Upper lobe of left lung (tissue), 6 donors: ENCODE results near the gene SPAST. TPM values are rescaled to one million over a fixed set of nuclear protein-coding genes. Genes with fewer than 3 reads are reported as not detected.
"Not testable (repeated sequence)": the region's sequence is repeated elsewhere in the genome, so short reads cannot be mapped to it uniquely, and the experiment has no call there.

ENCODE experiments used
- ATAC-seq, 2 donors: fragments of 200-7000 bp; cut with Tn5 transposase; one replicate each; pipeline ENCODE4 v1.9.1; 2022; ENCODE audit warnings: mild to moderate bottlenecking in 2 of 2, moderate library complexity in 2 of 2; ENCODE audit not compliant: low FRiP score in 2 of 2
- DNase-seq, 2 donors: peaks; one replicate each; pipeline ENCODE4 v3.0.0-alpha.2; 2019 to 2020
- H3K27ac ChIP-seq, 4 donors: fragments of 200-600 bp; sonication (generic); one replicate each; pipeline ENCODE4 v1.5.1; 2016 to 2019
- H3K27me3 ChIP-seq, 4 donors: fragments of 200-600 bp; sonication (generic); one replicate each; pipeline ENCODE4 v1.5.1; 2017 to 2019
- H3K36me3 ChIP-seq, 4 donors: fragments of 200-600 bp; sonication (generic); one replicate each; pipeline ENCODE4 v1.5.1; 2016 to 2019
- H3K4me1 ChIP-seq, 4 donors: fragments of 200-600 bp; sonication (generic); one replicate each; pipeline ENCODE4 v1.5.1; 2018 to 2019
- H3K4me3 ChIP-seq, 4 donors: fragments of 200-600 bp; sonication (generic); one replicate each; pipeline ENCODE4 v1.5.1; 2017 to 2019; ENCODE audit warnings: mild to moderate bottlenecking in 2 of 4, moderate library complexity in 1 of 4
- H3K9me3 ChIP-seq, 4 donors: fragments of 200-600 bp; sonication (generic); one replicate each; pipeline ENCODE4 v1.5.1; 2018 to 2019
- EP300 ChIP-seq, 4 donors: sonication (generic); formaldehyde crosslinking; IDR thresholded peaks; one replicate each; pipeline ENCODE4 v1.5.1; 2017; ENCODE audit warnings: antibody characterized with exemption in 4 of 4, control low read depth in 2 of 4
- POLR2A ChIP-seq, 4 donors: fragments of 450-650 bp; IDR thresholded peaks; one replicate each; pipeline ENCODE4 v1.5.1; 2016 to 2017; ENCODE audit warnings: antibody characterized with exemption in 4 of 4, mild to moderate bottlenecking in 2 of 4
- POLR2AphosphoS5 ChIP-seq, 2 donors: sonication (generic); formaldehyde crosslinking; IDR thresholded peaks; one replicate each; pipeline ENCODE4 v1.5.1; 2017; ENCODE audit warnings: antibody characterized with exemption in 2 of 2
- WGBS, 2 donors: methylation state at CpG; one replicate each; pipeline ENCODE4 v1.1.5; 2017 to 2018; 5-methylcytosine and 5-hydroxymethylcytosine counted together
- total RNA-seq, 6 donors: library from RNA; depleted of rRNA in 4 of 6; stranded (reverse); fragments of >200 nt in 4 of 6; gene quantifications; one replicate each; pipeline versions ENCODE4 v1.1.0 to v1.2.1, GENCODE V29; 2016 to 2021
- TF ChIP-seq, protein P1 (sequence below), 6 experiments: fragments of 450-650 bp in 4 of 6; fragments of 200-600 bp in 2 of 6; sonication (generic) in 2 of 6; IDR thresholded peaks; one replicate each; pipeline ENCODE4 v1.5.1; 2016 to 2019; ENCODE audit warnings: antibody characterized with exemption in 6 of 6
- donor health status: DM: no; HTN: no; CAD: no; lungs with moderate emphysema.
- donor health status: DM: no; HTN: yes; CAD: no; lungs with severe emphysema.

Gene SPAST, protein sequence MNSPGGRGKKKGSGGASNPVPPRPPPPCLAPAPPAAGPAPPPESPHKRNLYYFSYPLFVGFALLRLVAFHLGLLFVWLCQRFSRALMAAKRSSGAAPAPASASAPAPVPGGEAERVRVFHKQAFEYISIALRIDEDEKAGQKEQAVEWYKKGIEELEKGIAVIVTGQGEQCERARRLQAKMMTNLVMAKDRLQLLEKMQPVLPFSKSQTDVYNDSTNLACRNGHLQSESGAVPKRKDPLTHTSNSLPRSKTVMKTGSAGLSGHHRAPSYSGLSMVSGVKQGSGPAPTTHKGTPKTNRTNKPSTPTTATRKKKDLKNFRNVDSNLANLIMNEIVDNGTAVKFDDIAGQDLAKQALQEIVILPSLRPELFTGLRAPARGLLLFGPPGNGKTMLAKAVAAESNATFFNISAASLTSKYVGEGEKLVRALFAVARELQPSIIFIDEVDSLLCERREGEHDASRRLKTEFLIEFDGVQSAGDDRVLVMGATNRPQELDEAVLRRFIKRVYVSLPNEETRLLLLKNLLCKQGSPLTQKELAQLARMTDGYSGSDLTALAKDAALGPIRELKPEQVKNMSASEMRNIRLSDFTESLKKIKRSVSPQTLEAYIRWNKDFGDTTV
- 10 to 100 TPM in 5 of 6 donors, 1 to 10 TPM in 1; 9.9 to 28.3 (median 14.8) TPM for total RNA-seq

DNA sequence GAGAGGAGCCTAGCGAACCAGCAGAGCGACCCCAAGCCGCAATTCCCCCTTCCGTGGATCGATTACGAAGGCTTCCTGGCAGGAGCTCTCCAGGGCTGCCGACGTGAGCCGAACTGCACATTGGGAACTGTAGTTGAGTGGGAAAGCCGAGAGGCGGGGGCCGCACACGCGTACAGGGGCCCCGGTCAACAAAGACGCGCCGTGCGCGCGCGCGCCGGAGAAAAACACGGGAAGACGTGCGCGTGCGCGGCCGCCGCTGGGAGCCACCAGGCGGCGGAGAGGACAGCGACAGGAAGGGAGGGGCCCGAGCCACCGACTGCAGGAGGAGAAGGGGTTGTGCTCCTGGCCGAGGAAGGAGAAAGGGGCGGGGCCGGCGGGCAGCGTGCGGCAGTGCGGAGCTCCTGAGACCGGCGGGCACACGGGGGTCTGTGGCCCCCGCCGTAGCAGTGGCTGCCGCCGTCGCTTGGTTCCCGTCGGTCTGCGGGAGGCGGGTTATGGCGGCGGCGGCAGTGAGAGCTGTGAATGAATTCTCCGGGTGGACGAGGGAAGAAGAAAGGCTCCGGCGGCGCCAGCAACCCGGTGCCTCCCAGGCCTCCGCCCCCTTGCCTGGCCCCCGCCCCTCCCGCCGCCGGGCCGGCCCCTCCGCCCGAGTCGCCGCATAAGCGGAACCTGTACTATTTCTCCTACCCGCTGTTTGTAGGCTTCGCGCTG lies at the start of gene SPAST:
TSS of gene SPAST (plus strand) at position 247 of the 711 bp plus-strand sequence. CDS start at position 523, 276 bp downstream.
- DNase-seq = peak; percentile 99 to 100
- Histone ChIP-seq H3K27me3 (no peaks in the 10 kb centered on the region), H3K4me3 (peak within 1 kb of the TSS; percentile 81 to 90 (median 86)), H3K27ac (peak within 1 kb of the TSS; percentile 88 to 96 (median 94)), H3K36me3 (no peaks in the 10 kb centered on the region), H3K4me1 (peaks cover 14 to 32% (median 21%) of the 10 kb centered on the region in 4 donors), H3K9me3 (no peaks in the 10 kb centered on the region)
- peak; percentile 97 to 98 for ATAC-seq
- peak; percentile 74 to 84 for TF ChIP-seq POLR2AphosphoS5 (IDR thresholded peaks at IDR 0.05)
- TF ChIP-seq, protein P1, sequence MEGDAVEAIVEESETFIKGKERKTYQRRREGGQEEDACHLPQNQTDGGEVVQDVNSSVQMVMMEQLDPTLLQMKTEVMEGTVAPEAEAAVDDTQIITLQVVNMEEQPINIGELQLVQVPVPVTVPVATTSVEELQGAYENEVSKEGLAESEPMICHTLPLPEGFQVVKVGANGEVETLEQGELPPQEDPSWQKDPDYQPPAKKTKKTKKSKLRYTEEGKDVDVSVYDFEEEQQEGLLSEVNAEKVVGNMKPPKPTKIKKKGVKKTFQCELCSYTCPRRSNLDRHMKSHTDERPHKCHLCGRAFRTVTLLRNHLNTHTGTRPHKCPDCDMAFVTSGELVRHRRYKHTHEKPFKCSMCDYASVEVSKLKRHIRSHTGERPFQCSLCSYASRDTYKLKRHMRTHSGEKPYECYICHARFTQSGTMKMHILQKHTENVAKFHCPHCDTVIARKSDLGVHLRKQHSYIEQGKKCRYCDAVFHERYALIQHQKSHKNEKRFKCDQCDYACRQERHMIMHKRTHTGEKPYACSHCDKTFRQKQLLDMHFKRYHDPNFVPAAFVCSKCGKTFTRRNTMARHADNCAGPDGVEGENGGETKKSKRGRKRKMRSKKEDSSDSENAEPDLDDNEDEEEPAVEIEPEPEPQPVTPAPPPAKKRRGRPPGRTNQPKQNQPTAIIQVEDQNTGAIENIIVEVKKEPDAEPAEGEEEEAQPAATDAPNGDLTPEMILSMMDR (IDR thresholded peaks at IDR 0.05) = peak; percentile 49 to 97 (median 91)
- peak in 1 of 4 donors; percentile 13 for TF ChIP-seq EP300 (IDR thresholded peaks at IDR 0.05)
- peak in 2 of 4 donors; percentile 59 to 68 for TF ChIP-seq POLR2A (IDR thresholded peaks at IDR 0.05)
- 0 to 1% methylated on average over 35 to 63 of the region's 79 CpGs for WGBS, 2 donors

DNA sequence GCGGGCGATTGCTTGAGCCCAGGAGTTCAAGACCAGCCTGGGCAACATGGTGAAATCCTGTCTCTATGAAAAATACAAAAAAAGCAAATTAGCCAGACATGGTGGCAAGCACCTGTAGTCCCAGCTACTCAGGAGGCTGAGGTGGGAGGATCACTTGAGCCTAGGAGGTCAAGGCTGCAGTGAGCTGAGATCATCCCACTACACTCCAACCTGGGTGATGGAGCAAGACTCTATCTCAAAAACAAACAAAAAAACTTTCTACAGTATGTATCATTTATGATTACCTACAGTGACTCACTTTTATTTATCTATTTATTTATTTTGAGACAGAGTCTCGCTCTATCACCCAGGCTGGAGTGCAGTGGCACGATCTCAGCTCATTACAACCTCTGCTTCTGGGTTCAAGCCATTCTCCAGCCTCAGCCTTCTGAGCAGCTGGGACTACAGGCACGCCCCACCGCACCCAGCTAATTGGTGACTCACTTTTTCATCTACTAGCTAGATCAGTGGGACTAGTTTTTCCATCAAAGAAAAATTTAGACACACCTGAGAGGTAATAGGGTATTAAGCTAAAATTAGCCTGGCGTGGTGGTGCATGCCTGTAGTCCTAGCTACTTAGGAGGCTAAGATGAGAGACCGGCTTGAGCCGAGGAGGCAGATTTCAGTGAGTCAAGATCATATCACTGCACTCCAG lies 44.4 kb upstream of the SPAST start:
- ATAC-seq = not testable (repeated sequence)

DNA sequence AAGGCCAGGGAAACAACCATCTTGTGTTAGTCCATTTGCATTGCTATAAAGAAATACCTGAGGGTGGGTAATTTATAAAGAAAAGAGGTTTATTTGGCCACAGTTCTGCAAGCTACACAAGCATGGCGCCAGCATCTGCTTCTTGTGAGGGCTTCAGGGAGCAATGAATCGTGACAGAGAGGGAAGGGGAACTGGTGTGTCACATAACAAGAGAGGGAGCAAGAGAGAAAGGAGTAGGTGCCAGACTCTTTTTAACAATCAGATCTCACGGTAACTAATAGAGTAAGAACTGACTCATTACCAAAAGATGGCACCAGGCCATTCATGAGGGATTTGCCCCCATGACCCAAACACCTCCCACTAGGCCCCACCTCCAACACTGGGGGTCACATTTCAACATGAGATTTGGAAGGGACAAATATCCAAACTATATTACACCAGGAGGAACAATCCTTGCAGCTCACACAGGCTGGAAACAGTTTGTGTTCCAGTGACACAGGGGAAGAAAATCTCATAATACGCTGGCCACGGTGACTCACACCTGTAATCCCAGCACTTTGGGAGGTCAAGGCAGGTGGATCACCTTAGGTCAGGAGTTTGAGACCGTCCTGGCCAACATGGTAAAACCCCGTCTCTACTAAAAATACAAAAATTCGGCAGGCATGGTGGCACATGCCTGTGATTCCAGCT lies 29.0 kb upstream of the SPAST start:
- not testable (repeated sequence) for H3K4me3 ChIP-seq, H3K27ac ChIP-seq, DNase-seq, ATAC-seq, H3K27me3 ChIP-seq, H3K9me3 ChIP-seq
- Histone ChIP-seq H3K4me1 (peaks cover 0 to 10% (median 6%) of the 10 kb centered on the region in 4 donors), H3K36me3 (peaks cover 0 to 21% (median 6%) of the 10 kb centered on the region in 4 donors)
- 87 to 93% methylated on average over 6 to 8 of the region's 8 CpGs for WGBS, 2 donors

More for the DNA sequence above, 44.4 kb upstream of the SPAST start:
- H3K27me3 ChIP-seq, H3K9me3 ChIP-seq, H3K4me3 ChIP-seq, H3K4me1 ChIP-seq, DNase-seq, H3K27ac ChIP-seq: not testable (repeated sequence)
- WGBS, 2 donors = 97% methylated on average over 9 of the region's 9 CpGs
- H3K36me3 ChIP-seq = peaks cover 11 to 55% (median 20%) of the 10 kb centered on the region in 4 donors

DNA sequence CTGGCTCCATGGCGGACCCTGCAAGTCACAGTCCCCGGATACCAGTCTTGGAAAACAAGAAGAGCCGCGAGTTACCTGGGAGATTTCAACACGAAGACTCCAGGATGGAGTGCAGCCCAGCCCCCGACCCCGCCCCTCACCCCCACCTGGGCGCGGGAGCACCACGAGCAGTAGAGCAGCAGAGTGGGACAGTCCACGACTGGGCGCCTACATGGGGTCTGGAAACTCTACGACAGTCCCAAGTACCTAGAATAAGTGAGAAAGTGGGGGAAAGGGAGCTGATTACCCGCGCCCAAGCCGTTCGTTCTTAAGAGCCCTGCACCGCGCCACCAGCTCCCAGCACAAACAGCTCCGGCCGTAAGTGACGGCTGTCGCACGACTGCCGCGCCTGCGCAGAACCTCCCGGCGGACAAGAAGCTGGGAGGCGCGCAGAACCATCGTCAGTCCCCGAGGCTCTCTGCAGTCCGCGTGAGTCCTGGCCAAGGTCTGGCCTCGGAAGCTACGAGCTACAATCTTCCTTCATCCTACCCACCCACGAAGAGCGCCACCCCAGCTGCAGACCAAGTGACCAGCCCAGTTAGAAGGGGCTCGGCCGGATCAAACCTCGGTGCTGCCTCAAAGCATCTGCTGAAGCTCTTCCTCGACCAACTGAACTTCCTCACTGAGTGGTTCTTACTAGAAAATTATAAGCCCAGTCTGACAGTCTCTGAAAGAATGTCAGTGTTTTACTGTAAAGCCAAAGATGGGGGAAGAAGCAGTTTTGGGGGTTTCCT lies 23.7 kb upstream of the SPAST start, which contains the start of gene DPY30:
TSS of gene DPY30 (minus strand) at position 359 of the 773 bp plus-strand sequence. CDS start at position 10, 349 bp downstream.
- Histone ChIP-seq H3K9me3 (no peaks in the 10 kb centered on the region), H3K27ac (peak within 1 kb of the TSS; percentile 72 to 91 (median 88)), H3K27me3 (no peaks in the 10 kb centered on the region), H3K4me1 (peaks cover 0 to 12% (median 9%) of the 10 kb centered on the region in 4 donors), H3K4me3 (peak within 1 kb of the TSS; percentile 73 to 100 (median 92)), H3K36me3 (peaks cover 0 to 10% (median 0%) of the 10 kb centered on the region in 4 donors)
- TF ChIP-seq POLR2AphosphoS5 (IDR thresholded peaks at IDR 0.05) = peak; percentile 83 to 95
- TF ChIP-seq POLR2A (IDR thresholded peaks at IDR 0.05) = peak in 3 of 4 donors; percentile 50 to 93 (median 89)
- TF ChIP-seq, protein P1 (IDR thresholded peaks at IDR 0.05) = peak in 1 of 6 experiments; percentile 5
- no peak for TF ChIP-seq EP300 (IDR thresholded peaks at IDR 0.05)
- peak; percentile 98 to 99 for ATAC-seq
- peak; percentile 94 to 98 for DNase-seq
- WGBS, 2 donors = 0% methylated on average over 10 to 26 of the region's 43 CpGs
